ENCODE results near the gene DCUN1D1.

DCUN1D1 gene

GRCh38 chr3:182906036-182906435, 74.3 kb downstream of the DCUN1D1 start:
- no peak for TF ChIP-seq CTCF (IDR thresholded peaks at IDR 0.05; ENCODE audit: low read depth, low read length, missing control alignments)
- no peak overlapping the region for H3K4me3 ChIP-seq (replicated peaks; ENCODE audit: low read depth, low read length)
- DNase-seq (ENCODE audit: extremely low read depth, low read depth) = no peak

GRCh38 chr3:182905623-182906022, 74.7 kb downstream of the DCUN1D1 start:
- H3K4me3 ChIP-seq (replicated peaks; ENCODE audit: low read depth, low read length) = no peak overlapping the region
- DNase-seq (ENCODE audit: extremely low read depth, low read depth) = no peak
- TF ChIP-seq CTCF (IDR thresholded peaks at IDR 0.05; ENCODE audit: low read depth, low read length, missing control alignments) = no peak

GRCh38 chr3:182904164-182904563, 76.2 kb downstream of the DCUN1D1 start:
- no peak for TF ChIP-seq CTCF (IDR thresholded peaks at IDR 0.05; ENCODE audit: low read depth, low read length, missing control alignments)
- no peak for DNase-seq (ENCODE audit: extremely low read depth, low read depth)
- H3K4me3 ChIP-seq (replicated peaks; ENCODE audit: low read depth, low read length) = no peak overlapping the region

GRCh38 chr3:182902236-182902635, 78.1 kb downstream of the DCUN1D1 start:
- no peak for TF ChIP-seq CTCF (IDR thresholded peaks at IDR 0.05; ENCODE audit: low read depth, low read length, missing control alignments)
- H3K4me3 ChIP-seq (replicated peaks; ENCODE audit: low read depth, low read length) = no peak overlapping the region
- DNase-seq (ENCODE audit: extremely low read depth, low read depth) = no peak

- TF ChIP-seq CTCF (IDR thresholded peaks at IDR 0.05; ENCODE audit: low read depth, low read length, missing control alignments) = no peak
- no peak for DNase-seq (ENCODE audit: extremely low read depth, low read depth)
- no peak overlapping the region for H3K4me3 ChIP-seq (replicated peaks; ENCODE audit: low read depth, low read length)
These were observed 83.8 kb downstream of the DCUN1D1 start for GRCh38 chr3:182896553-182896952.

GRCh38 chr3:182895513-182896112, 84.7 kb downstream of the DCUN1D1 start:
- no peak for DNase-seq (ENCODE audit: extremely low read depth, low read depth)
- TF ChIP-seq CTCF (IDR thresholded peaks at IDR 0.05; ENCODE audit: low read depth, low read length, missing control alignments) = no peak
- H3K4me3 ChIP-seq (replicated peaks; ENCODE audit: low read depth, low read length) = no peak overlapping the region

- no peak for TF ChIP-seq CTCF (IDR thresholded peaks at IDR 0.05; ENCODE audit: low read depth, low read length, missing control alignments)
- no peak overlapping the region for H3K4me3 ChIP-seq (replicated peaks; ENCODE audit: low read depth, low read length)
- no peak for DNase-seq (ENCODE audit: extremely low read depth, low read depth)
These were observed 88.1 kb downstream of the DCUN1D1 start for GRCh38 chr3:182892226-182892625.
